ENCODE data around the gene MT1M.

Gene MT1M

DNA sequence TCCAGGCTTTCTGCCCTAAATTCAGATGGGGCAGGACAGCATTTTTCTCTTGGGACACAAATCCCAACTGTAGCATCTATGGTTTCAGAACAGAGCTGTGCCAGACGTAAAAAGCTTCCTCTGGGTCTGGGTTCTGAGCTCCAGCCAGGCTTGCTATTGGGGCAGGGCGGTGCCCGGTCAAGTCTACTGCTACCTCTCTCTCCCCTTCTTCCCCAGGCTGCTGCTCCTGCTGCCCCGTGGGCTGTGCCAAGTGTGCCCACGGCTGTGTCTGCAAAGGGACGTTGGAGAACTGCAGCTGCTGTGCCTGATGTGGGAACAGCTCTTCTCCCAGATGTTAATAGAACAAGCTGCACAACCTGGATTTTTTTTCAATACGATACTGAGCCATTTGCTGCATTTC lies 1.1 kb downstream of the MT1M start:
- WGBS (ENCODE audit: extremely low coverage, insufficient coverage, low lambda C conversion rate), result no CpG with 5 or more reads among the region's 7 CpGs
- no peak for DNase-seq
- peaks cover 92% of the 10 kb centered on the region for H3K27me3 ChIP-seq (ENCODE audit: insufficient read depth, low read length, poor library complexity)

DNA sequence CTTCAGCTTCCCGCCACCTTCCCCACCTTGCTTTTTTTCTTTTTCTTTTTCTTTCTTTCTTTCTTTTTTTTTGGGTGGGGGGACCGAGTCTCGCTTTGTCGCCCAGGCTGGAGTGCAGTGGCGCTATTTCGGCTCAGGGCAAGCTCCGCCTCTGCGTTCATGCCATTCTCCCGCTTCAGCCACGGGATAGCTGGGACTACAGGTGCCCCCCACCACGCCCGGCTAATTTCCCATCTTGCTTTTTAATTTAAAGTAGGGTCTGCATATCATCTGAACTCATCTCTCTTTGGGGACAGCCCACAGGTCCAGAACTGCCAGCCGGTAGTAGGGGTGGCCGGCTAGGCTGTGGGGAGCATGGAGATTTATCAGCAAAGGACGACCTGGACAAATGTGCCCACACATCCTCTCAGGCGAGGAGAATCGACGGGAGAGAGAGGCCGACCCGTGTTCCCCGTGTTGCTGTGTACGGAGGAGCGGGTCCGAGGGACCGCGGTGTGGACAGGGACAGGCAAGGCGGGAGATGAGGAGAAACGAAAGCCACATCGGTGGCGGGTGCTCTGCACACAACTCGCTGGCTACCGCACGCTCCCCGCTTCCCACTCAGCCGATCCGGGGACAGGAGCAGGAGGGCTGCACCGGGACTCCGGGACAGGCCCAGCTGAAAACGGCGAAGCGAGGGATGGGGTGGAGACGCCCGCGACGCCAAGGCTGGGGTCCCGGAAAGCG lies 2.4 kb downstream of the MT1M start:
- H4K5ac ChIP-seq (ENCODE audit: low read length), result no peak overlapping the region
- no peak overlapping the region for H3K4me3 ChIP-seq (ENCODE audit: low read length)
- no peak overlapping the region for H3K4ac ChIP-seq (ENCODE audit: low read depth, low read length)
- H2BK15ac ChIP-seq (replicated peaks; ENCODE audit: low read depth), result no peak overlapping the region
- no peak overlapping the region for H2BK120ac ChIP-seq (ENCODE audit: low read depth, low read length)
- peaks cover 92% of the 10 kb centered on the region for H3K27me3 ChIP-seq (ENCODE audit: insufficient read depth, low read length, poor library complexity)
- no peak overlapping the region for H3K9ac ChIP-seq (ENCODE audit: low read length)
- no peak overlapping the region for H4K8ac ChIP-seq (ENCODE audit: low read depth, low read length)
- H3K56ac ChIP-seq (ENCODE audit: low read length), result peak overlapping the region; percentile 7
- no peaks in the 10 kb centered on the region for H3K4me1 ChIP-seq (ENCODE audit: control insufficient read depth, low read depth, low read length)
- H3K36me3 ChIP-seq (ENCODE audit: control insufficient read depth, insufficient read depth, low read length), result no peaks in the 10 kb centered on the region
- H3K18ac ChIP-seq (ENCODE audit: low read length), result no peak overlapping the region
- no peak overlapping the region for H2AK5ac ChIP-seq (ENCODE audit: low read length)
- no CpG with 5 or more reads among the region's 47 CpGs for WGBS (ENCODE audit: extremely low coverage, insufficient coverage, low lambda C conversion rate)
- H3K23ac ChIP-seq (ENCODE audit: low read length), result no peak overlapping the region
- no peak overlapping the region for H3K4me2 ChIP-seq (ENCODE audit: low read length)
- no peak overlapping the region for H2BK5ac ChIP-seq (ENCODE audit: low read length)
- H3K79me1 ChIP-seq (ENCODE audit: low read length), result no peaks in the 10 kb centered on the region
- no peak for DNase-seq
- no peak overlapping the region for H3K27ac ChIP-seq (ENCODE audit: low read depth, low read length)
- H3K79me2 ChIP-seq (ENCODE audit: control insufficient read depth, insufficient read depth, low read length), result no peaks in the 10 kb centered on the region

More for the DNA sequence above, 1.1 kb downstream of the MT1M start:
- Histone ChIP-seq H3K4me3 (ENCODE audit: low read length) (no peak overlapping the region), H4K8ac (ENCODE audit: low read depth, low read length) (no peak overlapping the region), H3K36me3 (ENCODE audit: control insufficient read depth, insufficient read depth, low read length) (no peaks in the 10 kb centered on the region), H3K27ac (ENCODE audit: low read depth, low read length) (no peak overlapping the region), H3K18ac (ENCODE audit: low read length) (no peak overlapping the region), H3K79me2 (ENCODE audit: control insufficient read depth, insufficient read depth, low read length) (no peaks in the 10 kb centered on the region), H2BK5ac (ENCODE audit: low read length) (no peak overlapping the region), H3K4me2 (ENCODE audit: low read length) (no peak overlapping the region), H4K5ac (ENCODE audit: low read length) (no peak overlapping the region), H3K79me1 (ENCODE audit: low read length) (no peaks in the 10 kb centered on the region), H2BK120ac (ENCODE audit: low read depth, low read length) (no peak overlapping the region), H3K4ac (ENCODE audit: low read depth, low read length) (no peak overlapping the region), H3K4me1 (ENCODE audit: control insufficient read depth, low read depth, low read length) (no peaks in the 10 kb centered on the region), H2AK5ac (ENCODE audit: low read length) (no peak overlapping the region), H3K23ac (ENCODE audit: low read length) (no peak overlapping the region), H3K56ac (ENCODE audit: low read length) (no peak overlapping the region), H2BK15ac (replicated peaks; ENCODE audit: low read depth) (no peak overlapping the region), H3K9ac (ENCODE audit: low read length) (no peak overlapping the region)

DNA sequence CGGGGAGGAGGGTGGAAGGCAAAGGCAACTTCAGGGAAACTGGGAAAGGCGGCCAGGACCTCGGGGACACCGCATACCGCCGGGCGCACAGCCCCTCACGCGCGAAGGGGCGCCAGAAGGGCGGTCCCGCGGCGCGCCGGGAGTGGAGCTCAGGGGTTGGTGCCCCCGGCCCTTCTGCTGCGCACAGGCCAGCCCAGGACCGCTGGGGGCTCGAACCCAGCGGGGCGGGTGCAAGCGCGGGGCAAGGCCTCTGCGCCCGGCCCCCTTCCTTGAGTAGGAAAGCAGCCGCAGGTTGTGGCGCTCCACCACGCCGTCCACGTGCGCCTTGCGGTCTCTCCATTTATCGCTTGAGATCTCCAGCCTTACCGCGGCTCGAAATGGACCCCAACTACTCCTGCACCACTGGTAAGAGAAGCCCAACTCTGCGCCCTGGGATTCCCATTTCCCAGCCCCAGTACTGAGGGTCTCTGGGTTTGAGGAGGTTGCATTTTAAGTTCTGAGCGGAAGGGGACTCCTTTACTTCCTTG lies 3.0 kb downstream of the MT1M start:
- no peak overlapping the region for H3K4me2 ChIP-seq (ENCODE audit: low read length)

DNA sequence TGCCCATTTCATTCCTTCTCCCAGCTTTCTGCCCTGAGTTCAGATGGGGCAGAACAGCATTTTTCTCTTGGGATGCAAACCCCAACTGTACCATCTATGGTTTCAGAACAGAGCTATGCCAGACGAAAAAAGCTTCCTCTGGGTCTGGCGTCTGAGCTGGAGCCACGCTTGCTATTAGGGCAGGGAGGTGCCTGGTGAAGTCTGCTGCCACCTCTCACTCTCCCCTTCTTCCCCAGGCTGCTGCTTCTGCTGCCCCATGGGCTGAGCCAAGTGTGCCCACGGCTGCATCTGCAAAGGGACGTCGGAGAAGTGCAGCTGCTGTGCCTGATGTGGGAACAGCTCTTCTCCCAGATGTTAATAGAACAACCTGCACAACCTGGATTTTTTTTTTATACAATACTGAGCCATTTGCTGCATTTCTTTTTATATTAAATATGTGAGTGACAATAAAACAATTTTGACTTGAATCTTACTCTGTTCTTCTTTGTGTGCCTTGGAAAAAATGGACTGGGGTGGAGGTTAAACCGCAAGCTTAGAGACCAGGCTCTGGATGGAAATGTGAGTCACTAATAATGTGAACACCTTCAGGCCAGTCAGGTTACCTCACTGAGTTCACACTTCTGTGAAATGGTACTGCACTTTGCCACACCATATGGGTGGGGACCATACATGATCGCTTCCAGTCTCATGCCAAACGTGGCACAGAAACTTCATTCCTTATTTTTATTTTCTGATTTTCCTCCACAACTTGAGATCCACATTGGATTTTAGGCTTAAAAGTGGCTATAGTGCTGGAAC lies 4.4 kb downstream of the MT1M start:
- no peak overlapping the region for H3K9ac ChIP-seq (ENCODE audit: low read length)
- H4K8ac ChIP-seq (ENCODE audit: low read depth, low read length), result no peak overlapping the region
- no peak overlapping the region for H2BK120ac ChIP-seq (ENCODE audit: low read depth, low read length)
- H3K18ac ChIP-seq (ENCODE audit: low read length), result no peak overlapping the region
- H3K27ac ChIP-seq (ENCODE audit: low read depth, low read length), result no peak overlapping the region
- H3K27me3 ChIP-seq (ENCODE audit: insufficient read depth, low read length, poor library complexity), result peaks cover 90% of the 10 kb centered on the region
- no peaks in the 10 kb centered on the region for H3K79me2 ChIP-seq (ENCODE audit: control insufficient read depth, insufficient read depth, low read length)
- no peak for DNase-seq
- no peaks in the 10 kb centered on the region for H3K4me1 ChIP-seq (ENCODE audit: control insufficient read depth, low read depth, low read length)
- no peak overlapping the region for H2BK5ac ChIP-seq (ENCODE audit: low read length)
- H3K4me3 ChIP-seq (ENCODE audit: low read length), result no peak overlapping the region
- no peak overlapping the region for H3K4ac ChIP-seq (ENCODE audit: low read depth, low read length)
- H3K4me2 ChIP-seq (ENCODE audit: low read length), result no peak overlapping the region
- H3K56ac ChIP-seq (ENCODE audit: low read length), result no peak overlapping the region
- H2BK15ac ChIP-seq (replicated peaks; ENCODE audit: low read depth), result no peak overlapping the region
- no peaks in the 10 kb centered on the region for H3K36me3 ChIP-seq (ENCODE audit: control insufficient read depth, insufficient read depth, low read length)
- H3K79me1 ChIP-seq (ENCODE audit: low read length), result no peaks in the 10 kb centered on the region
- H2AK5ac ChIP-seq (ENCODE audit: low read length), result no peak overlapping the region
- no peak overlapping the region for H3K23ac ChIP-seq (ENCODE audit: low read length)
- no peak overlapping the region for H4K5ac ChIP-seq (ENCODE audit: low read length)
- WGBS (ENCODE audit: extremely low coverage, insufficient coverage, low lambda C conversion rate), result no CpG with 5 or more reads among the region's 9 CpGs

More for the DNA sequence above, 3.0 kb downstream of the MT1M start:
- Histone ChIP-seq H3K4me1 (ENCODE audit: control insufficient read depth, low read depth, low read length) (no peaks in the 10 kb centered on the region), H3K4me3 (ENCODE audit: low read length) (no peak overlapping the region), H3K18ac (ENCODE audit: low read length) (no peak overlapping the region), H3K4ac (ENCODE audit: low read depth, low read length) (no peak overlapping the region), H3K27ac (ENCODE audit: low read depth, low read length) (no peak overlapping the region), H2AK5ac (ENCODE audit: low read length) (no peak overlapping the region), H2BK5ac (ENCODE audit: low read length) (no peak overlapping the region), H4K8ac (ENCODE audit: low read depth, low read length) (no peak overlapping the region), H2BK120ac (ENCODE audit: low read depth, low read length) (no peak overlapping the region), H3K9ac (ENCODE audit: low read length) (no peak overlapping the region), H2BK15ac (replicated peaks; ENCODE audit: low read depth) (no peak overlapping the region), H3K56ac (ENCODE audit: low read length) (peak overlapping the region; percentile 7), H3K27me3 (ENCODE audit: insufficient read depth, low read length, poor library complexity) (peaks cover 92% of the 10 kb centered on the region), H3K23ac (ENCODE audit: low read length) (no peak overlapping the region), H3K79me1 (ENCODE audit: low read length) (no peaks in the 10 kb centered on the region), H4K5ac (ENCODE audit: low read length) (no peak overlapping the region), H3K79me2 (ENCODE audit: control insufficient read depth, insufficient read depth, low read length) (no peaks in the 10 kb centered on the region), H3K36me3 (ENCODE audit: control insufficient read depth, insufficient read depth, low read length) (no peaks in the 10 kb centered on the region)
- no CpG with 5 or more reads among the region's 40 CpGs for WGBS (ENCODE audit: extremely low coverage, insufficient coverage, low lambda C conversion rate)
- DNase-seq, result no peak

DNA sequence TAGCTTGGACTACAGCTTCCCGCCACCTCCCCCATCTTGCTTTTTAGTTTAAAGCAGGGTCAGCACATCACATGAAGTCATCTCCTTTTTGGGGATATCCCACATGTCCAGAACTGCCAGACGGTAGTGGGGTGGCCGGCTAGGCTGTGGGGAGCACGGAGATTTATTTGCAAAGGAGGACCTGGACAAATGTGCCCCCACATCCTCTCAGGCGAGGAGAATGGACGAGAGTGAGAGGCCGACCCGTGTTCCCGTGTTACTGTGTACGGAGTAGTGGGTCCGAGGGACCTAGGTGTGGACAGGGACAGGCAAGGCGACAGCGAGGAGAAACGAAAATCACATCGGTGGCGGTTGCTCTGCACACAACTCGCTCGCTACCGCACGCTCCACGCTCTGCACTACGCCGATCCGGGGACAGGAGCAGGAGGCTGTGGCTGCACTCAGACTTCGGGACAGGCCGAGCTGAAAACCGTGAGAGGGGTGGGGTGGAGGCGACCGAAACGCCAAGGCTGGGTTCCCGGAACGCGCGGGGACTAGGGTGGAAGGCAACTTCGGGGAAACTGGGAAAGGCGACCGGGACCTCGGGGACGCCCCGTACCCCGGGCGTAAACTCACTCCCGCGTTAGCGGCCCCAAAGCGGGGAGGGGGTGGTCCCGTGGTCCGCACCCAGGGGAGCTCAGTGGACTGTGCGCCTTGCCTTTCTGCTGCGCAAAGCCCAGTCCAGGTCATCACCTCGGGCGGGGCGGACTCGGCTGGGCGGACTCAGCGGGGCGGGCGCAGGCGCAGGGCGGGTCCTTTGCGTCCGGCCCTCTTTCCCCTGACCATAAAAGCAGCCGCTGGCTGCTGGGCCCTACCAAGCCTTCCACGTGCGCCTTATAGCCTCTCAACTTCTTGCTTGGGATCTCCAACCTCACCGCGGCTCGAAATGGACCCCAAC lies 5.6 kb downstream of the MT1M start, which contains the start of gene MT1A:
Gene MT1A, plus strand, starts transcription at position 853 of the 937 bp plus-strand sequence. Its CDS starts 73 bp downstream, at position 926.
- H3K18ac ChIP-seq (ENCODE audit: low read length), result no peak within 1 kb of the TSS
- H3K4me2 ChIP-seq (ENCODE audit: low read length), result peak within 1 kb of the TSS; percentile 44
- H3K9ac ChIP-seq (ENCODE audit: low read length), result peak within 1 kb of the TSS; percentile 49
- no peak within 1 kb of the TSS for H3K23ac ChIP-seq (ENCODE audit: low read length)
- H2AK5ac ChIP-seq (ENCODE audit: low read length), result no peak within 1 kb of the TSS
- H3K4me3 ChIP-seq (ENCODE audit: low read length), result no peak within 1 kb of the TSS
- H3K79me2 ChIP-seq (ENCODE audit: control insufficient read depth, insufficient read depth, low read length), result no peaks in the 10 kb centered on the region
- no peak within 1 kb of the TSS for H3K27ac ChIP-seq (ENCODE audit: low read depth, low read length)
- no peak within 1 kb of the TSS for H3K4ac ChIP-seq (ENCODE audit: low read depth, low read length)
- peak; percentile 45 for DNase-seq
- H3K36me3 ChIP-seq (ENCODE audit: control insufficient read depth, insufficient read depth, low read length), result no peaks in the 10 kb centered on the region
- peaks cover 90% of the 10 kb centered on the region for H3K27me3 ChIP-seq (ENCODE audit: insufficient read depth, low read length, poor library complexity)
- no peaks in the 10 kb centered on the region for H3K4me1 ChIP-seq (ENCODE audit: control insufficient read depth, low read depth, low read length)
- no peak within 1 kb of the TSS for H4K5ac ChIP-seq (ENCODE audit: low read length)
- H3K56ac ChIP-seq (ENCODE audit: low read length), result peak within 1 kb of the TSS; percentile 64
- no peaks in the 10 kb centered on the region for H3K79me1 ChIP-seq (ENCODE audit: low read length)
- no peak within 1 kb of the TSS for H2BK120ac ChIP-seq (ENCODE audit: low read depth, low read length)
- no peak within 1 kb of the TSS for H4K8ac ChIP-seq (ENCODE audit: low read depth, low read length)
- no peak within 1 kb of the TSS for H2BK15ac ChIP-seq (replicated peaks; ENCODE audit: low read depth)
- WGBS (ENCODE audit: extremely low coverage, insufficient coverage, low lambda C conversion rate), result no CpG with 5 or more reads among the region's 68 CpGs
- no peak within 1 kb of the TSS for H2BK5ac ChIP-seq (ENCODE audit: low read length)
